ENCODE data around the gene GRB7. TPM values are rescaled to one million over a fixed set of nuclear protein-coding genes. Genes with fewer than 3 reads are reported as not detected.

GRB7 gene
- total RNA-seq, 2 experiments from 2014 or later = 1.2 TPM; not detected in 1

- TF ChIP-seq CTCF (IDR thresholded peaks at IDR 0.05) = no peak
- ChIA-PET POLR2A (interaction anchor here (1.0 to 1.1 kb wide), 2 partner anchors 14 to 123 kb away, joined by 3 to 4 read pairs; no protein-coding TSS in a partner anchor), CTCF (no interaction called here)
- ATAC-seq (peak; percentile 4), DNase-seq (no peak)
- intact Hi-C loops (cut with micrococcal nuclease) = no loop called here
- Mint-ChIP-seq H3K27ac (no peak overlapping the region), H3K4me3 (no peak overlapping the region), H3K27me3 (peaks cover 13% of the 10 kb centered on the region), H3K36me3 (ENCODE audit: low read depth) (no peaks in the 10 kb centered on the region), H3K9me3 (no peaks in the 10 kb centered on the region), H3K4me1 (ENCODE audit: low read depth) (peaks cover 21% of the 10 kb centered on the region)
Measured at GRCh38 chr17:39738983-39739884, 1.5 kb downstream of the GRB7 start.

- no peaks in the 10 kb centered on the region for H3K9me3 Mint-ChIP-seq
- H3K36me3 Mint-ChIP-seq (ENCODE audit: low read depth) = no peaks in the 10 kb centered on the region
- DNase-seq = no peak
- no peak for ATAC-seq
- no peak for TF ChIP-seq CTCF (IDR thresholded peaks at IDR 0.05)
- peaks cover 15% of the 10 kb centered on the region for H3K27me3 Mint-ChIP-seq
- H3K4me1 Mint-ChIP-seq (ENCODE audit: low read depth) = peaks cover 21% of the 10 kb centered on the region
- no peak overlapping the region for H3K27ac Mint-ChIP-seq
- intact Hi-C loops (cut with micrococcal nuclease) = no loop called here
- ChIA-PET CTCF (no interaction called here), POLR2A (interaction anchor here (1.1 kb wide), 1 partner anchor 13 kb away, joined by 4 read pairs; no protein-coding TSS in a partner anchor)
- no peak overlapping the region for H3K4me3 Mint-ChIP-seq
Measured at GRCh38 chr17:39739885-39740356, 2.2 kb downstream of the GRB7 start.

- POLR2A ChIA-PET = interaction anchor here (1.1 kb wide), 1 partner anchor 13 kb away, joined by 4 read pairs; no protein-coding TSS in a partner anchor
- H3K36me3 Mint-ChIP-seq (ENCODE audit: low read depth) = no peaks in the 10 kb centered on the region
- intact Hi-C loops (cut with micrococcal nuclease) = no loop called here
Measured at GRCh38 chr17:39740357-39741111, 2.8 kb downstream of the GRB7 start.

DNA sequence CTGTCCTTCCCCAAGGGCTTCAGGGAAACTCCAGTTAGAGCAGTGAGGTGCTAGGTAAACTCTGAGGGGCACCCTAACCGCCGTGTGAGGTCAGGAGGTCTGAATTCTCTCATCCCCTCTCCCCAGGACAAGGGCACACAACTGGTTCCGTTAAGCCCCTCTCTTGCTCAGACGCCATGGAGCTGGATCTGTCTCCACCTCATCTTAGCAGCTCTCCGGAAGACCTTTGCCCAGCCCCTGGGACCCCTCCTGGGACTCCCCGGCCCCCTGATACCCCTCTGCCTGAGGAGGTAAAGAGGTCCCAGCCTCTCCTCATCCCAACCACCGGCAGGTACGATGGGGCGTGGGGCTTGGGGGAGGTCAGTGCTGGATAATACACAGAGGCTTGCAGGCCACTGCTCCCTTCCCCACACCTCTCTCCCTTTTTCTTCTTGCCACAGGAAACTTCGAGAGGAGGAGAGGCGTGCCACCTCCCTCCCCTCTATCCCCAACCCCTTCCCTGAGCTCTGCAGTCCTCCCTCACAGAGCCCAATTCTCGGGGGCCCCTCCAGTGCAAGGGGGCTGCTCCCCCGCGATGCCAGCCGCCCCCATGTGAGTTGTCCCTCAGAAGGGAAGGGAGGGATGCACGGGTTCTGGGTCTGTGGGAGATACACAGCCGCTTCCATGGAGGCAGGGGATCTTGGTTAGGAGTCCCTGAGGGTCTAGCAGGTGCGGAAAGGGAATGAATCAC lies 4.6 kb downstream of the GRB7 start:
- CTCF ChIA-PET = interaction anchor here (0.8 kb wide), 1 partner anchor 13 kb away, joined by 3 read pairs; no protein-coding TSS in a partner anchor
- POLR2A ChIA-PET = interaction anchor here (3.7 kb wide), 1 partner anchor 12 kb away, joined by 13 read pairs; the partner anchor contains the start of gene MIEN1
- intact Hi-C loops (cut with micrococcal nuclease) = no loop called here

More at GRCh38 chr17:39740357-39741111, 2.8 kb downstream of the GRB7 start:
- H3K4me3 Mint-ChIP-seq = no peak overlapping the region
- CTCF ChIA-PET = no interaction called here
- H3K4me1 Mint-ChIP-seq (ENCODE audit: low read depth) = peaks cover 21% of the 10 kb centered on the region
- peaks cover 15% of the 10 kb centered on the region for H3K27me3 Mint-ChIP-seq
- ATAC-seq (no peak), DNase-seq (peak; percentile 28)
- H3K9me3 Mint-ChIP-seq = no peaks in the 10 kb centered on the region
- H3K27ac Mint-ChIP-seq = no peak overlapping the region
- no peak for TF ChIP-seq CTCF (IDR thresholded peaks at IDR 0.05)

More for the DNA sequence above, 4.6 kb downstream of the GRB7 start:
- Mint-ChIP-seq H3K4me1 (ENCODE audit: low read depth) (peaks cover 21% of the 10 kb centered on the region), H3K4me3 (no peak overlapping the region), H3K9me3 (no peaks in the 10 kb centered on the region), H3K27me3 (peaks cover 12% of the 10 kb centered on the region), H3K27ac (no peak overlapping the region), H3K36me3 (ENCODE audit: low read depth) (no peaks in the 10 kb centered on the region)
- DNase-seq (no peak), ATAC-seq (no peak)
- no peak for TF ChIP-seq CTCF (IDR thresholded peaks at IDR 0.05)
